DMS 273 (cell line): ENCODE measurements around the gene DDX54.
"Not testable (repeated sequence)": the region's sequence is repeated elsewhere in the genome, so short reads cannot be mapped to it uniquely, and the experiment has no call there.

Experiments
- DNase-seq: peaks from one replicate; lab custom pipeline; 2025; ENCODE audit not compliant: unreplicated experiment; lab: John Stamatoyannopoulos, UW

The DDX54 gene

GRCh38 chr12:113145720-113146551, 39.3 kb downstream of the DDX54 start:
- no peak for DNase-seq

- DNase-seq, result no peak
These were observed 40.5 kb downstream of the DDX54 start for GRCh38 chr12:113144806-113145205.

- no peak for DNase-seq
These were observed 41.3 kb downstream of the DDX54 start for GRCh38 chr12:113143959-113144358.

GRCh38 chr12:113142886-113143332, 42.4 kb downstream of the DDX54 start:
- DNase-seq, result no peak

- peak; percentile 21 for DNase-seq
These were observed 42.9 kb downstream of the DDX54 start for GRCh38 chr12:113142173-113142885.

- DNase-seq, result not testable (repeated sequence)
These were observed 43.6 kb downstream of the DDX54 start for GRCh38 chr12:113141716-113142115.

- no peak for DNase-seq
These were observed 44.6 kb downstream of the DDX54 start for GRCh38 chr12:113140706-113141105.

GRCh38 chr12:113138826-113139225, 46.5 kb downstream of the DDX54 start:
- DNase-seq, result no peak

- DNase-seq, result no peak
These were observed 47.2 kb downstream of the DDX54 start for GRCh38 chr12:113137861-113138783.

- no peak for DNase-seq
These were observed 48.2 kb downstream of the DDX54 start for GRCh38 chr12:113136990-113137511.

GRCh38 chr12:113136128-113136989, 48.9 kb downstream of the DDX54 start:
- peak; percentile 44 for DNase-seq

GRCh38 chr12:113135178-113136127, 49.8 kb downstream of the DDX54 start, which contains the start of gene RASAL1:
Gene RASAL1, minus strand, starts transcription at chr12:113135761. Its CDS starts 299 bp downstream, at chr12:113135462.
- DNase-seq, result peak; percentile 88

- DNase-seq, result no peak
These were observed 50.7 kb downstream of the DDX54 start for GRCh38 chr12:113134521-113134951.

GRCh38 chr12:113134071-113134470, 51.2 kb downstream of the DDX54 start:
- no peak for DNase-seq

- DNase-seq, result no peak
These were observed 51.6 kb downstream of the DDX54 start for GRCh38 chr12:113133666-113134065.

GRCh38 chr12:113133036-113133435, 52.2 kb downstream of the DDX54 start:
- DNase-seq, result no peak

GRCh38 chr12:113131556-113131955, 53.7 kb downstream of the DDX54 start:
- DNase-seq, result no peak

GRCh38 chr12:113130457-113131135, 54.7 kb downstream of the DDX54 start:
- peak; percentile 34 for DNase-seq
